Panc1 (cell line): ENCODE results near the gene NFAT5. TPM values are rescaled to one million over a fixed set of nuclear protein-coding genes. Genes with fewer than 3 reads are reported as not detected.

Experiments used
- ATAC-seq: fragments of 200-7000 bp; cut with Tn5 transposase; 2 replicates; pipeline ENCODE4 v1.9.1; 2020; ENCODE audit warnings: mild to moderate bottlenecking, moderate library complexity
- BruUV-seq: library from RNA; stranded (reverse); fragments of 400-500 nt; replicated peaks from 2 replicates; lab custom pipeline; 2021; lab: Mats Ljungman, UMichigan
- CTCF ChIA-PET: fragments of 300-600 bp; sonication (Branson Sonifier 250); formaldehyde crosslinking; loops from one replicate; lab custom pipeline; 2022; ENCODE audit warnings: antibody characterized with exemption; lab: Charles Lee
- POLR2A ChIA-PET: fragments of 300-600 bp; sonication (Branson Sonifier 250); formaldehyde crosslinking; loops from one replicate; lab custom pipeline; 2022; ENCODE audit warnings: antibody characterized with exemption; lab: Charles Lee
- DNase-seq: peaks from one replicate; pipeline ENCODE4 v3.0.0-alpha.2; 2010; ENCODE audit warnings: low read depth, low spot score
- H3K27ac ChIP-seq: 2 replicates; pipeline ENCODE4 v1.5.1; 2011; ENCODE audit warnings: mild to moderate bottlenecking, low read length, inconsistent platforms
- H3K27me3 ChIP-seq: fragments of 200-500 bp; sonication (Bioruptor generic); 2 replicates; pipeline ENCODE4 v1.6.0; 2014; ENCODE audit warnings: low read length, inconsistent platforms; ENCODE audit not compliant: control insufficient read depth, insufficient read depth
- H3K36me3 ChIP-seq: fragments of 200-500 bp; sonication (Bioruptor generic); 2 replicates; pipeline ENCODE4 v1.5.1; 2014; ENCODE audit warnings: inconsistent platforms, mild to moderate bottlenecking, low read length, moderate library complexity; ENCODE audit not compliant: control insufficient read depth, insufficient read depth
- H3K4me1 ChIP-seq: 2 replicates; pipeline ENCODE4 v1.5.1; 2011; ENCODE audit warnings: inconsistent platforms, mild to moderate bottlenecking, low read length, moderate library complexity; ENCODE audit not compliant: control insufficient read depth, insufficient read depth
- H3K4me3 ChIP-seq, 2 experiments: 2 replicates each; pipeline ENCODE4 v1.5.1; 2011 to 2012; ENCODE audit warnings: low read depth in 2 of 2, low read length in 2 of 2, mild to moderate bottlenecking in 2 of 2, inconsistent platforms in 1 of 2, moderate library complexity in 1 of 2
- H3K9me3 ChIP-seq: fragments of 200-500 bp; sonication (Bioruptor generic); 2 replicates; pipeline ENCODE4 v1.5.1; 2014; ENCODE audit warnings: low read depth, mild to moderate bottlenecking, inconsistent platforms, low read length, moderate library complexity; ENCODE audit not compliant: control insufficient read depth, insufficient read depth
- CTCF ChIP-seq: fragments of 450-650 bp; IDR thresholded peaks from 2 replicates; pipeline ENCODE4 v1.5.1; 2017; ENCODE audit warnings: mild to moderate bottlenecking
- POLR2AphosphoS5 ChIP-seq: IDR thresholded peaks from 2 replicates; pipeline ENCODE4 v1.6.1; 2012; ENCODE audit warnings: mild to moderate bottlenecking, low read depth, low read length, moderate library complexity
- REST ChIP-seq, 2 experiments: IDR thresholded peaks; 2 replicates each; pipeline ENCODE4 v1.6.1; 2011 to 2012; ENCODE audit warnings: low read depth in 2 of 2, control low read depth in 1 of 2, low read length in 1 of 2, mild to moderate bottlenecking in 1 of 2, moderate library complexity in 1 of 2; ENCODE audit not compliant: insufficient read depth in 1 of 2
- SIN3A ChIP-seq: IDR thresholded peaks from 2 replicates; pipeline ENCODE4 v1.6.1; 2012; ENCODE audit warnings: low read depth, mild to moderate bottlenecking, low read length, moderate library complexity, borderline replicate concordance; ENCODE audit not compliant: insufficient read depth
- TCF7L2 ChIP-seq: IDR thresholded peaks from 2 replicates; pipeline ENCODE4 v1.6.1; 2011; ENCODE audit warnings: mild to moderate bottlenecking, low read depth, low read length, inconsistent platforms
- in situ Hi-C: cut with HindIII; loops from 2 replicates; pipeline ENCODE4 v1.10.0; 2016; ENCODE audit warnings: low sequenced_read_pairs, low pct_unique_long_range_greater_than_20kb
- intact Hi-C: fragments of 100-400 bp; cut with micrococcal nuclease; formaldehyde crosslinking; loops from one replicate; pipeline ENCODE4 v1.10.0; 2022; ENCODE audit not compliant: unreplicated experiment
- total RNA-seq: library from RNA; stranded (reverse); gene quantifications from one replicate; pipeline ENCODE4 v1.2.1, GENCODE V29; 2021; ENCODE audit not compliant: unreplicated experiment

NFAT5 gene
- total RNA-seq, 1 experiment from 2014 or later, result 57.0 TPM

GRCh38 chr16:69651217-69651616, 85.5 kb downstream of the NFAT5 start:
- no peak overlapping the region for H3K4me3 ChIP-seq
- in situ Hi-C loops (no loop called here), intact Hi-C loops (no loop called here)
- no peak overlapping the region for H3K27ac ChIP-seq
- H3K36me3 ChIP-seq, result peaks cover 51% of the 10 kb centered on the region
- H3K9me3 ChIP-seq, result no peaks in the 10 kb centered on the region
- ATAC-seq (no peak), DNase-seq (no peak)
- no peaks in the 10 kb centered on the region for H3K27me3 ChIP-seq
- CTCF ChIA-PET, result interaction anchor here (0.6 kb wide), 1 partner anchor 972 kb away, joined by 3 read pairs; no protein-coding TSS in a partner anchor
- no peak for TF ChIP-seq POLR2AphosphoS5
- TF ChIP-seq REST (IDR thresholded peaks at IDR 0.05; ENCODE audit: insufficient read depth in 1 of 2, low read depth in 2 of 2, low read length in 1 of 2), result no peak
- no peak for TF ChIP-seq SIN3A
- TF ChIP-seq CTCF, result no peak
- no peak for TF ChIP-seq TCF7L2
- BruUV-seq, result no TSS peak
- POLR2A ChIA-PET, result no interaction called here
- H3K4me1 ChIP-seq, result no peaks in the 10 kb centered on the region; the same call in 1 of the 2 replicates

GRCh38 chr16:69654280-69654931, 88.6 kb downstream of the NFAT5 start:
- intact Hi-C loops, result no loop called here
- no peak overlapping the region for H3K27ac ChIP-seq

More at GRCh38 chr16:69654280-69654931, 88.6 kb downstream of the NFAT5 start:
- in situ Hi-C loops, result no loop called here
- H3K27me3 ChIP-seq, result no peaks in the 10 kb centered on the region
- ATAC-seq, result no peak
- no TSS peak for BruUV-seq
- TF ChIP-seq TCF7L2 (no peak), SIN3A (no peak), POLR2AphosphoS5 (no peak), REST (IDR thresholded peaks at IDR 0.05; ENCODE audit: insufficient read depth in 1 of 2, low read depth in 2 of 2, low read length in 1 of 2) (no peak), CTCF (no peak)
- POLR2A ChIA-PET, result no interaction called here
- no peak overlapping the region for H3K4me3 ChIP-seq
- H3K4me1 ChIP-seq, result no peaks in the 10 kb centered on the region
- no peak for DNase-seq
- CTCF ChIA-PET, result no interaction called here
- H3K9me3 ChIP-seq, result no peaks in the 10 kb centered on the region
- H3K36me3 ChIP-seq, result peaks cover 42% of the 10 kb centered on the region
